Omental fat pad (tissue), 4 donors: ENCODE data around the gene VWA8. TPM values are rescaled to one million over a fixed set of nuclear protein-coding genes. Genes with fewer than 3 reads are reported as not detected.
"Not testable (repeated sequence)": the region's sequence is repeated elsewhere in the genome, so short reads cannot be mapped to it uniquely, and the experiment has no call there.

ENCODE experiments used
- ATAC-seq: fragments of 150-250 bp; one replicate; pipeline ENCODE4 v1.9.1; 2016; ENCODE audit warnings: mild to moderate bottlenecking, moderate library complexity; ENCODE audit not compliant: low FRiP score
- DNase-seq: peaks from one replicate; pipeline ENCODE4 v3.0.0-alpha.2; 2019; ENCODE audit warnings: low spot score
- total RNA-seq, 4 donors: library from RNA; depleted of rRNA; stranded (reverse); fragments of >200 nt; gene quantifications; one replicate each; pipeline ENCODE4 v1.1.0, GENCODE V29; 2016
- TF ChIP-seq, protein P1 (sequence below), 3 donors: fragments of 450-650 bp; IDR thresholded peaks; one replicate each; pipeline ENCODE4 v1.5.1; 2016 to 2017; ENCODE audit warnings: antibody characterized with exemption in 3 of 3, mild to moderate bottlenecking in 3 of 3, moderate library complexity in 2 of 3

The VWA8 gene
- total RNA-seq, 4 donors from 2014 or later = 12.4 to 24.7 (median 18.3) TPM

GRCh38 chr13:41905600-41906254 lies 55.2 kb downstream of the VWA8 start:
- TF ChIP-seq, protein P1, sequence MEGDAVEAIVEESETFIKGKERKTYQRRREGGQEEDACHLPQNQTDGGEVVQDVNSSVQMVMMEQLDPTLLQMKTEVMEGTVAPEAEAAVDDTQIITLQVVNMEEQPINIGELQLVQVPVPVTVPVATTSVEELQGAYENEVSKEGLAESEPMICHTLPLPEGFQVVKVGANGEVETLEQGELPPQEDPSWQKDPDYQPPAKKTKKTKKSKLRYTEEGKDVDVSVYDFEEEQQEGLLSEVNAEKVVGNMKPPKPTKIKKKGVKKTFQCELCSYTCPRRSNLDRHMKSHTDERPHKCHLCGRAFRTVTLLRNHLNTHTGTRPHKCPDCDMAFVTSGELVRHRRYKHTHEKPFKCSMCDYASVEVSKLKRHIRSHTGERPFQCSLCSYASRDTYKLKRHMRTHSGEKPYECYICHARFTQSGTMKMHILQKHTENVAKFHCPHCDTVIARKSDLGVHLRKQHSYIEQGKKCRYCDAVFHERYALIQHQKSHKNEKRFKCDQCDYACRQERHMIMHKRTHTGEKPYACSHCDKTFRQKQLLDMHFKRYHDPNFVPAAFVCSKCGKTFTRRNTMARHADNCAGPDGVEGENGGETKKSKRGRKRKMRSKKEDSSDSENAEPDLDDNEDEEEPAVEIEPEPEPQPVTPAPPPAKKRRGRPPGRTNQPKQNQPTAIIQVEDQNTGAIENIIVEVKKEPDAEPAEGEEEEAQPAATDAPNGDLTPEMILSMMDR (IDR thresholded peaks at IDR 0.05) = no peak
- ATAC-seq = peak; percentile 76
- no peak for DNase-seq

DNA sequence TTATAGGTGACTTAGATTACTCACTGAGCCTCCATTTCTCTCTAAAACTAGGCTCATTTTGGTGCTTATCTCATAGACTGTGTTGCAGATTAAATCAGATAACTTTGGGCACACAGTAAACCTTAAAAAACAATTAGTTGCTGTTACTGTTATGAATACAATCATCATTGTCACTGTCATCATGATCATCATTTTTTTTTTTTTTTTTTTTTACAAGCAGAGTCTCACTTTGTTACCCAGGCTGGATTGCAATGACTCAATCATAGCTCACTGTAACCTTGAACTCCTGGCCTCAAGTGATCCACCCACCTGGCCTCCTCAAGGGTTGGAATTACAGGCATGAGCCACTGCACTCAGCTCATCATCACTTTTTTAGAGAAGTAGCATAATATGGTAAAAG lies 60.0 kb downstream of the VWA8 start:
- TF ChIP-seq, protein P1 (IDR thresholded peaks at IDR 0.05) = no peak
- ATAC-seq = no peak
- no peak for DNase-seq

DNA sequence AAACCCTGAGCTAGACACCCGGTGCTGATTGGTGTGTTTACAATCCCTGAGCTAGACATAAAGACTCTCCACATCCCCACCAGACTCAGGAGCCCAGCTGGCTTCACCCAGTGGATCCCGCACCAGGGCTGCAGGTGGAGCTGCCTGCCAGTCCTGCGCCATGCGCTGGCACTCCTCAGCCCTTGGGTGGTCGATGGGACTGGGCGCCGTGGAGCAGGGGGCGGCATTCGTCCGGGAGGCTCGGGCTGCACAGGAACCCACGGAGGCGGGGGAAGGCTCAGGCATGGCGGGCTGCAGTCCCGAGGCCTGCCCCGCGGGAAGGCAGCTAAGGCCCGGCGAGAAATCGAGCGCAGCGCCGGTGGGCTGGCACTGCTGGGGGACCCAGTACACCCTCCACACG lies 62.5 kb downstream of the VWA8 start:
- ATAC-seq = not testable (repeated sequence)

DNA sequence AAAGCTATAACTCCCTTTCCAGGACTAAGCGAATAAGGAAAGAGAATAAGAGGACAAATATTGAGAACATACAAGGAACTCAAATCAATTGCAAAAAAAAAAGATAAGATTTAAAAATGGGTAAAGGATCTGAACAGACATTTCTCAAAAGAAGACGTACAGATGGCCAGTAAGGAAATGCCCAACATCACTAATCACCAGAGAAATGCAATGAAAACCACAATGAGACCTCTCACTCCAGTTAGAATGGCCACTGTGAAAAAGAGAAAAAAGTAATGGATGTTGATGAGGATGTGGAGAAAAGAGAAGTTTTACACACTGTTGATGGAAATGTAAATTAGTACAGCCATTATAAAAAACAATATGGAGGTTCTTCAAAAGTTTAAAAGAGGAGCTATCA lies 63.8 kb downstream of the VWA8 start:
- no peak for ATAC-seq
- TF ChIP-seq, protein P1 (IDR thresholded peaks at IDR 0.05) = no peak
- DNase-seq = no peak

More for the DNA sequence above, 62.5 kb downstream of the VWA8 start:
- DNase-seq = not testable (repeated sequence)

DNA sequence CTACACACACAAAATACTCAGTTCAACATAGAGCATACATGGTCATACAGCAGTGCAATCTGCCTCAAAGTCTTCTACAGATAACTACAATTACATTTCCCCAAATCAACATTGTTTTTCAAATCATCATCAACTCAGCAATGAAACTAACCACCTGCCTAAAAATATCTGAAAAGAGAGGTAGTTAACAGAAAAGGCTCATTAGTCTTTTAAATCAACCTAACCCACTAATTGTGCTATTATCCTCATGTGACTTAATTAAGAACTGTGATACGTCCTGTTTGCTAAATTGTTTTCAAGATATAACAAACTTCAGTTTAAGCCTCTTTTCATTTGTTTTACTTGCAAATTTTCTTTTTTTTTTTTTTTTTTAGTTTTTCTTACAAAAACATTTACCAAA lies 65.4 kb downstream of the VWA8 start:
- TF ChIP-seq, protein P1 (IDR thresholded peaks at IDR 0.05) = no peak
- ATAC-seq (no peak), DNase-seq (no peak)

DNA sequence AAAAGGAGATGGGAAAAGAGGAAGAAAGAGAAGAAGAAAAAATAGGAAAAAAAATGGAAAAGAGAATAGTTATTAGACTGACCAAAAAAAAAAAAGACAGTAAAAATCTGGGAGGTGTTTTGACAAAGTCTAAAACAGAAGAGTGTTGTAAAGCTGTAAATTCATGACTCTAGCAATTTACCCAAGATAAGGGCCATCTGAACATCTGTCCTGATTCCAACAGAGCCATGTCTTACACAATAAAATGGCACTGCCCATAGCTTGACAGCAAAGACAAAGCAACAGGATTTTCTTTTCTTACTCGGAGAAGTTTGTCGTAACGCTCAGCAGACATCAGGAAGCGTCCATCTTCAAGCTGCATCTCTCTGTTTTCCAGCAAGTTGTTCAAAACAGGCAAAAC lies 69.8 kb downstream of the VWA8 start:
- no peak for DNase-seq
- no peak for ATAC-seq
- TF ChIP-seq, protein P1 (IDR thresholded peaks at IDR 0.05) = no peak

DNA sequence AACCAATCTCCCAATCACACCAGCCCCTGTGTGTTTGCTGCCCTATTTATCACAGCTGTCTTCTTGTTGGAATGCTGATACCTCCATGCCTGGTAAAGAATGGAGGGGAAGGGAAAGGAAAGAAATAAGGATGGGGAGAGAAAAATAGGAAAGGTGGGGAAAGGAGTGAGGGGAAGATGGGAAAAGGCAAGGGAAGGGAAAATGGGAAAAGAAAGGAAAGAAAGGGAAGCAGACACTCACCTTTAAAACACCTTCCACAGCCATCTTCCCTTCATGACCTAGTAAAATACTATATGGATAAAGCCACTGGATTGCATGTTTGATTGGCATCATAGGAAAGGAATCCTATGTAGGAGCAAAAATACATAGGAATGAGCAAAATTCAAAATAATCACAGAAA lies 77.8 kb downstream of the VWA8 start:
- ATAC-seq (no peak), DNase-seq (no peak)
- TF ChIP-seq, protein P1 (IDR thresholded peaks at IDR 0.05) = no peak

GRCh38 chr13:41881890-41882289 lies 79.0 kb downstream of the VWA8 start:
- ATAC-seq, DNase-seq: not testable (repeated sequence)
